ENCODE data around the gene NAIF1. TPM values are rescaled to one million over a fixed set of nuclear protein-coding genes. Genes with fewer than 3 reads are reported as not detected.

Gene NAIF1
- polyA plus RNA-seq, 1 donor from 2014 or later: 12.7 TPM

DNA sequence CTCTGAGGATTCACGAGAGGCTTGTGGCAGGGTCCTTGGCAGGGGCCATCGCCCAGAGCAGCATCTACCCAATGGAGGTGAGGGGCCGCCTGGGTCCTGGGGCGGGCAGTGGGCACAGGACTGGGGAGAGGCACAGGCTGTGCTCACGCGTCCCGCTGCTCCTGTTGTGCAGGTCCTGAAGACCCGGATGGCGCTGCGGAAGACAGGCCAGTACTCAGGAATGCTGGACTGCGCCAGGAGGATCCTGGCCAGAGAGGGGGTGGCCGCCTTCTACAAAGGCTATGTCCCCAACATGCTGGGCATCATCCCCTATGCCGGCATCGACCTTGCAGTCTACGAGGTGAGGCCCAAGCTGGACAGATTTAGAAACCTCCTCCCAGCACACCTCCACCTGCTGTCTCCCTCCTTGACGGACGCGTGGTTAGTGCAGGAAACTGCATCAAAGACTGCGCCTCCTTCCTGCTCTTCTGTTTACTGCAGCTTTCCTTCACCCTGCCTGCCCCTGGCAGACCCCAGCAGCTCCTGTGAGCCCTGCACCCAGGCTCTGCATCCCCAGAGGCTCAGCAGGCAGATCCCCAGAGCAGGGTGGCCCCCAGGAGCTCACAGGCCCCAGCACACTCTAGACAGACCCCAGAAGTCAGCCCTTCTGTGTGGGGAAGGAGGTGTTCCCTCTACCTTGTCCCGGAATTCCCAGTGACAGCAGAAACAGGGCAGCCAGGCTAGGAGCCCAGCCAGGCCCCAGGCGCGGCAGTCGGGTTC is 39.2 kb upstream of the NAIF1 start:
- Mint-ChIP-seq H3K4me3 (no peak overlapping the region), H3K27ac (no peak overlapping the region), H3K36me3 (no peaks in the 10 kb centered on the region), H3K27me3 (no peaks in the 10 kb centered on the region), H3K9me3 (no peaks in the 10 kb centered on the region), H3K4me1 (peaks cover 0 to 4% (median 2%) of the 10 kb centered on the region in 3 donors)

DNA sequence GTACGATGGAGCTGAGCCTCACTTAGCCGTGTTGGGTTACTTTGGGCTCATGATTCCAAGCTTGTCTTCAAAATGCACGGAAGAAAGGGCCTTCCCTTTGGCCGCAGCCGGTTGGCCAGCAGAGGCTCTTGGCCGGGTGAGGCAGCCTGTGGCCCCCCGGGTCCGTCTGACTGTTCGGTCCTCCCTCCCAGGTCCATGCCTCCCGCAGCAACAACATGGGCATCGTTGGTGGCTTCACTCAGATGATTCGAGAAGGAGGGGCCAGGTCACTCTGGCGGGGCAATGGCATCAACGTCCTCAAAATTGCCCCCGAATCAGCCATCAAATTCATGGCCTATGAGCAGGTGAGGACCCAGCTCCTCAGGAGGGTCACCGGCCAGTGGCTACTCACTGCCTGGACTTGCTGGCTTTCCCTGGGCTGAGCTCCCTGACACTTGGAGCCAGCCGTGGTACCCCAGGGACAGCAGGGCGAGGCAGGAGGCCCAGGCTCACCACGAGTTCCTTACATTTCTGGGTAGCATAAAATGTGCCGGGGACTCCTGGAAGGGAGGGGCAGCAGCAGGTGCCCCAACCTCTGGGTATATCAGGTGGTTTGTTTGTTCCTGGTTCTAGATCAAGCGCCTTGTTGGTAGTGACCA is 38.5 kb upstream of the NAIF1 start:
- no peak overlapping the region for H3K27ac Mint-ChIP-seq
- no peaks in the 10 kb centered on the region for H3K36me3 Mint-ChIP-seq
- H3K4me3 Mint-ChIP-seq: no peak overlapping the region
- peaks cover 0 to 6% (median 2%) of the 10 kb centered on the region in 3 donors for H3K4me1 Mint-ChIP-seq
- no peaks in the 10 kb centered on the region for H3K27me3 Mint-ChIP-seq
- H3K9me3 Mint-ChIP-seq: no peaks in the 10 kb centered on the region

DNA sequence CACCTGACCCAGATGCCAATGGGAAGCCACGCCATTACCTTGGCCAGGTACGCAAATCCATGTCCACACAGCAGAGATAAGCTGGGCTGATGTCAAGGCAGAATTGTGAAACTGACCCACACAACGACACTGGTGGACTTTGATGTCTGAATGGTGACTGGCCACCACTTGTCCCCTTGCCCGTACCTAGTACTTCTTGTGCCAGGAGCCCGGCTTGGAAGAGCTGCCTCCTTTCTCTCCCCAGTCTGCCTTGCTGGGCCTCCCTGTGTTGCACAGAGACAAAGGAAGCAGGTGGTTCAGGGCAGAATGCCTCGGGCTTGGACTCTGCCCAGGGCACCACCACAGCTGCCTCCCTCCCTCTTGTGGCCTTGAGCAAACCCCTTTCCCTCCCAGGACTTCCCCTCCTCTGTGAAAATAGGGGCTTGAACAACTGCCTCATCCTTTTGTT is 37.1 kb upstream of the NAIF1 start:
- H3K4me1 Mint-ChIP-seq: peaks cover 0 to 6% (median 0%) of the 10 kb centered on the region in 3 donors
- H3K9me3 Mint-ChIP-seq: no peaks in the 10 kb centered on the region
- no peak overlapping the region for H3K4me3 Mint-ChIP-seq
- H3K27ac Mint-ChIP-seq: peak overlapping the region in 1 of 3 donors; percentile 16
- H3K27me3 Mint-ChIP-seq: no peaks in the 10 kb centered on the region
- H3K36me3 Mint-ChIP-seq: no peaks in the 10 kb centered on the region

DNA sequence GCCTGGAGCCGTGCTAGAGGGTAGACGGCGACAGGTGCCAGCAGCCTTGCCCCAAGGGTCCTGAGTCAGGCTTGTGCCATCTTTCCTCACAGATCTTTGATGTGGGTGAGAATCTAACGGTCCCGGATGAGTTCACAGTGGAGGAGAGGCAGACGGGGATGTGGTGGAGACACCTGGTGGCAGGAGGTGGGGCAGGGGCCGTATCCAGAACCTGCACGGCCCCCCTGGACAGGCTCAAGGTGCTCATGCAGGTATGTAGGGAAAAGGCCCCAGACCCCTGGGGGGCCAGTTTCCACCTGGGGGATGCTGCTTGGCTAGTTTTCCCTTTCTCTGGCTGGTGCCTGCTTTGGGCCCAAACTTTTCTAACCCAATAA is 36.5 kb upstream of the NAIF1 start:
- Mint-ChIP-seq H3K9me3 (no peaks in the 10 kb centered on the region), H3K4me1 (peaks cover 0 to 6% (median 0%) of the 10 kb centered on the region in 3 donors), H3K36me3 (no peaks in the 10 kb centered on the region)

DNA sequence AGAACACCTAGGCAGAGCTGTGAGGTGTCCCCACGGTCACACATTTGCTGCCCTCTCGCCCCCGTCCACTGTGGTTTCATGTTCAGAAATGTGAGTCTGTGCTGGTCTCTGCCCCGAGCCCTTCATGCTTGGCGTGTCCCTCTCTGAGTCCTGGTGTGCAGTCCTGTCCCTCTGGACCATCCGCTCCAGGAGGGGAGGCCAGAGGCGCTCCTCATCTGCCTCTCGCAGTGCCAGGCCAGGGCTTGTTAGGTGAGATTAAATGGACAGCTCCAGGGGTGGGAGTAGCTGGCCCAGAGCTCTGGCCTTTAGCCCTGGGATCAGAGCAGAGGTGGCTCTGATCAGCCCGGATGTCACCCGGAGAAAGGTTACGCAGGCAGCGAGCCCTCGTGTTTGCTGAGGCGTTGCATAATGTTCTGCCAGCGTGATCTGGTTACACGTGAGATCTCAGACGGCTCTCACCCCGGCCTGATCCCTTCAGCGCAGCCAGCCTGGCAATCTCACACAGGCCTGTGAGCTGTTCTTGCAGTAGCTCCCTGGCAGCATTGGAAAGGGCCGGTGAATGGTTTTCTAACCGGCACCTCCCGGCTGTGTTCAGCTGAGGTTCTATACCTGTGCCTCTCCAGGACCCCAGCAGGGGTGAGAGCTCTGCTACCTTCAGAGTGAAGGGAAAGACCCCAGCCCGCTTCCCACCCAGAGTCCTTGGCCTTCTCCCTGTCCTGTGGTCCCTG is 35.9 kb upstream of the NAIF1 start:
- H3K9me3 Mint-ChIP-seq: no peaks in the 10 kb centered on the region
- no peaks in the 10 kb centered on the region for H3K36me3 Mint-ChIP-seq
- H3K27me3 Mint-ChIP-seq: no peaks in the 10 kb centered on the region
- peak overlapping the region in 1 of 3 donors; percentile 81 for H3K27ac Mint-ChIP-seq
- H3K4me3 Mint-ChIP-seq: no peak overlapping the region
- peaks cover 0 to 6% (median 0%) of the 10 kb centered on the region in 3 donors for H3K4me1 Mint-ChIP-seq

More for the DNA sequence above, 36.5 kb upstream of the NAIF1 start:
- Mint-ChIP-seq H3K27me3 (no peaks in the 10 kb centered on the region), H3K27ac (peak overlapping the region in 1 of 3 donors; percentile 16), H3K4me3 (no peak overlapping the region)

DNA sequence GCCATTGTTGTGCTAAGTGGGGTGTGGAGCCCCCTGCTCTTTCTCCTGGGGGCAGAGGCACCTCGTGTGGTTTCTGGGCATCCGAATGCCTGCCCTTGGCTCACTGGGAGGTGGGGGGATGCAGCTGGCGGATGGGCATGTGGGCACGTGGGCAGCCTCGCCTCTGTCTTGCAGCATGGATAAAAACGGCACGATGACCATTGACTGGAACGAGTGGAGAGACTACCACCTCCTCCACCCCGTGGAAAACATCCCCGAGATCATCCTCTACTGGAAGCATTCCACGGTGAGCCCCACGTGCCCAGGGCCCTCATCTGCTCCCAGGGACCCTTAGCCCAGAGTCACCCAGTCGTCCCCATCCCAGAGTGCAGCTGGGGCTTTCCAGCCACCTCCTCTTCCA is 35.1 kb upstream of the NAIF1 start:
- Mint-ChIP-seq H3K9me3 (no peaks in the 10 kb centered on the region), H3K4me1 (peaks cover 0 to 4% (median 0%) of the 10 kb centered on the region in 3 donors), H3K27me3 (no peaks in the 10 kb centered on the region), H3K27ac (no peak overlapping the region), H3K36me3 (no peaks in the 10 kb centered on the region), H3K4me3 (peak overlapping the region in 1 of 4 donors; percentile 5)

DNA sequence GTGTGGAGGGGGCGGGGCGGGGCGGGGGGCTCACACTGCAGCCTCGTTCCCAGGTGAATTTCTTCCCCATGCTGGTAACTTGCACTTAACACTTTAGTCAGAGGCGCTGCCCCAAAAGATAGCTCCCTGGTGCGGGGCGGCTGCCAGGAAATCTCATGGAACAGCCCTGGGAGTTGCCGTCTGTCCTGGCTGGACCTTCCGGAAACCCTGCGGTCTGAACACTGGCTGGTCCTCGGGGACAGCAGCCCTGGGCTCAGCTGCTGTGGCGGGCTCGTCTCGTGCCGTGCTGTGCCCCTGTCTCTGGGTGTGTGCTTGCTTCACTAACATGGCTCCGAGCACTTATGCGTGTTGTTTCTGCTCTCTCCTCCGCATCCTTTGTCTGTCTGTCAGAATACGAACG is 34.6 kb upstream of the NAIF1 start:
- H3K4me1 Mint-ChIP-seq: peaks cover 0 to 4% (median 0%) of the 10 kb centered on the region in 3 donors

DNA sequence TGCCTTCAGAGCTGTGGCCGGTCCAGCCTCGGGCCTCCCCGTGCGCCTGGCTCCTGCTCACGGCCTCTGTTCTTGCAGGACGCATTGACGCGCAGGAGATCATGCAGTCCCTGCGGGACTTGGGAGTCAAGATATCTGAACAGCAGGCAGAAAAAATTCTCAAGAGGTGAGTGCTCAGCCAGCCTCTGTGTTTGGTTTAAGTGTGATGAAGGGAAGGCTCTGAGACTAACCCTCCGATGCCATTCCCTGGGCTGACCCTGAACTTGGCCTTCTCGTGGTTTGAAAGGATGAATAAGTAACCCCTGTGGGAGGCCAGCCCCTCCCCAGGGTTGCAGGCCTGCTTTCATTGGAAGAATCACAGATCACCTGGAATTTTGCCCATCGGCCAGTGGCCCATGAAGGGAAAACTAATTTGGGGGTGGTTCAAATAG is 34.1 kb upstream of the NAIF1 start:
- Mint-ChIP-seq H3K4me3 (no peak overlapping the region), H3K36me3 (no peaks in the 10 kb centered on the region), H3K27me3 (no peaks in the 10 kb centered on the region), H3K27ac (no peak overlapping the region), H3K4me1 (peaks cover 0 to 4% (median 0%) of the 10 kb centered on the region in 3 donors), H3K9me3 (no peaks in the 10 kb centered on the region)

More for the DNA sequence above, 34.6 kb upstream of the NAIF1 start:
- Mint-ChIP-seq H3K4me3 (no peak overlapping the region), H3K27ac (no peak overlapping the region), H3K36me3 (no peaks in the 10 kb centered on the region), H3K9me3 (no peaks in the 10 kb centered on the region), H3K27me3 (no peaks in the 10 kb centered on the region)

DNA sequence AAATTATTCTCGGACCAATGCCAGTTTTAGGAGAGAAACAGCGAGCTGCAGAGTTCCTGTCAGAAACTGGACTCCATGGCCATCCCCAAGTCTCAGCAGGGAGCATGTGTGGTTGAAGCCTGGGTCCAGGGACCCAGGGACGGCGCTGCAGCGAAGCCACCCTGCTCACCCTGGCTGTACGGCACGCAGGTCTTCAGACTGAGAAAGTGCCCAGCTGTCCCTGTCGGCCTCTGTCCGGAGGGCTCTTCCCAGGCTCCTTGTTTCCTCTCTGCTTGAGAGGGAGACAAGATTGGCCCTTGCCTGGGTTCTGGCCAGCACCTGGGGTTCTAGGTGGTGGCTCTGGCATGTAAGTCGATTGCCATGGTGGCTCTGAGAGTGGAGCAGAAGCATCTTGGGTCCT is 33.5 kb upstream of the NAIF1 start:
- Mint-ChIP-seq H3K4me1 (peaks cover 0 to 4% (median 0%) of the 10 kb centered on the region in 3 donors), H3K27ac (no peak overlapping the region), H3K4me3 (no peak overlapping the region), H3K36me3 (no peaks in the 10 kb centered on the region), H3K27me3 (no peaks in the 10 kb centered on the region), H3K9me3 (no peaks in the 10 kb centered on the region)

DNA sequence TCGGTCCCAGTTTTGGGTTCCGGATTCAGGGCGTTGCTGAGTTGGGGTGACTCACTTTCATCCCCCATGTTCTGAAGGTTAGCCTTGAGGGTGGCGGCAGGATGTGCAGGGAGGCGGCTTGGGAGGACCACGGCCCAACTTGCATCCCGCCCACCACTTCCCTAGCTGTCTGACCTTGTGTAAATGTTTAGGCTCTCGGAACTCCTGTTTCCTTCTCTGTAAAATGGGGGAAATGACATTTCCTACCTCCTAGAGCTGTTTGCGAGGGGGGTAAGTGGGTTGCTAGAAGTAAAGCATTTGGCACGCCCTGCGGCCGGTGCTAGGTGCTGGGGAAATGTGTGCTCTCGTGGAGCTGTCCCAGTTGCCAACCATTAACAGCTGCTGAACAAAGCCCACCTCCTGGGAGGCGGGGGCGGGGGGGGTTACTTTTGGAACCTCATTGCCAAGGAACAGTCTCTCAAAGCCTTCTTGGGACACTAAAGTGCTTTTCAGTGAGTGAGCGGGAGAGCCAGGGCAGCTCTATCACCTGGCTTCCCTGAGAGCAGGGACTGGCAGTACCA is 32.9 kb upstream of the NAIF1 start:
- no peak overlapping the region for H3K4me3 Mint-ChIP-seq
- peaks cover 0 to 7% (median 0%) of the 10 kb centered on the region in 3 donors for H3K4me1 Mint-ChIP-seq
- no peak overlapping the region for H3K27ac Mint-ChIP-seq
- no peaks in the 10 kb centered on the region for H3K27me3 Mint-ChIP-seq
- H3K9me3 Mint-ChIP-seq: no peaks in the 10 kb centered on the region
- no peaks in the 10 kb centered on the region for H3K36me3 Mint-ChIP-seq

DNA sequence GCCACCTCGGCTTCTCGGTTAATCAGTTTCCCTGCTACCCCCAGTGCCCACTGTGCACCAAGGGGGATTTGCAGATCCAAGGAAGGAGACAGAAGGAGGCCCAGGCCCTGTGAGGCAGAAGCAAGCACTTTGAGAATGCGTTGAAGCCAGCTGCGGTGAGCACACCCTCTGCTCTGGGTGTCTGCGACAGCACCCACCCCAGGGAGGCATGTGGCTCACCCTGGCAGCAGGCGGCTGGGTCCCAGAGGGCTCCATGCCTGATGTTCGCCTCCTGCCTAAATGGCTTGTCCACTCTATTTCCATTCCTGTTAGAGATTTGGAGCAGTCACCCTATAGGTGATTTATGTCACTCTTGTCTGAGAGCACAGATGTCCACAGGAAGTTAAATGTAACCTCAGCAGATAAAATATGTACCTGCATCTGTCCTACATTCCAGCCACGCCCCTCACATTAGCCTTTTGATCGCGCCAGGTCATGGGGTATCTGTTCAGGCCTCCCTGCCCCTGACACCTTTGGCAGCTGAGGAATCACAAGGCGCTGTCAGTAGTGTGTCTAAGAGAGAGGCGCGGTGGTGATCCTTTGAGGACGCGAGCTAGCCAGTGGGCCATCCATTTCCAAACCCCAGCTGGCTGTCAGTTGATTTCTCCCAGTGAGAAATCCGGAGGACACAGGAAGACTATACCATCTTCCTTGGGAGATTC is 32.3 kb upstream of the NAIF1 start:
- Mint-ChIP-seq H3K27ac (no peak overlapping the region), H3K9me3 (no peaks in the 10 kb centered on the region), H3K4me3 (no peak overlapping the region), H3K27me3 (no peaks in the 10 kb centered on the region), H3K4me1 (peaks cover 4 to 11% (median 4%) of the 10 kb centered on the region in 3 donors), H3K36me3 (no peaks in the 10 kb centered on the region)

DNA sequence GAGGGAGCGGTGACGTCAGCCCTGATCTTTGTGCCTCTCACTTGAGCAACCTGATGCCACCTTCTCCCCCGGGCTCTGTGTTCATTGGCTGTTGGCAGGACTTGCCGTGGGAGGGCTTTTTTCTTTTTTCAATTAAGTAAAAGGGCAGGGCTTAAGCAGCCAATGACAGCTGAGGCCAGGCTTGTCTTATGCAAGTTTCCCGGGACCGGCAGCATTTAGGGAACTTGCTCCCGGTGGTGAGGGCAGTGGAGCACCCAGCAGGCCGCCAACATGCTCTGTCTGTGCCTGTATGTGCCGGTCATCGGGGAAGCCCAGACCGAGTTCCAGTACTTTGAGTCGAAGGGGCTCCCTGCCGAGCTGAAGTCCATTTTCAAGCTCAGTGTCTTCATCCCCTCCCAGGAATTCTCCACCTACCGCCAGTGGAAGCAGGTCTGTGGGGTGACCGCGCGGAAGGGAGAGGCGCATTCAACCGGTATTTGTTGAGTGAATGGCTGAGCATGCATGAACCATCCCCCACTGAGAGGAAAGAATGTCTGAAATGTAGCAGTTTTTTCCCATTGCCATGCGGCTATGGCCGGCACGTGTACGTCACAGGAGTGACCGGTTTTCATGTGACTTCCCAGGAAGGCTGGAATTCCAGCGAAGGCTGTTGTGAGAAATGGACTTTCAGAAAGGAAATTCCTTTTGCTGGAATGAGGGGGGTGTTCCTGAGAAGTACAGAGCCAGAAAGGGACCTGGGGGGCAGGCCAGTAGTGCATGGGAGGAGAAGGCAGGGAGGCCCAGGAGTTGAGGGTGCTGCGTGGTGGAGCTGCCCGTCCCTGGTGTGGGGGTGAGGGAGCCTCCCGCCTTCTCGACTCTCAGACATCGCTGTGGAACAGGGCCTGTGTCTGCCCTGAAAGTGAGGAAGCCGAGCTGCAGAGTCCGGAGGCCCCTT is 31.4 kb upstream of the NAIF1 start:
- Mint-ChIP-seq H3K27ac (peak overlapping the region in 1 of 3 donors; percentile 57), H3K4me1 (peaks cover 9 to 17% (median 9%) of the 10 kb centered on the region in 3 donors), H3K36me3 (no peaks in the 10 kb centered on the region), H3K9me3 (no peaks in the 10 kb centered on the region), H3K27me3 (no peaks in the 10 kb centered on the region), H3K4me3 (peak overlapping the region in 1 of 4 donors; percentile 12)

DNA sequence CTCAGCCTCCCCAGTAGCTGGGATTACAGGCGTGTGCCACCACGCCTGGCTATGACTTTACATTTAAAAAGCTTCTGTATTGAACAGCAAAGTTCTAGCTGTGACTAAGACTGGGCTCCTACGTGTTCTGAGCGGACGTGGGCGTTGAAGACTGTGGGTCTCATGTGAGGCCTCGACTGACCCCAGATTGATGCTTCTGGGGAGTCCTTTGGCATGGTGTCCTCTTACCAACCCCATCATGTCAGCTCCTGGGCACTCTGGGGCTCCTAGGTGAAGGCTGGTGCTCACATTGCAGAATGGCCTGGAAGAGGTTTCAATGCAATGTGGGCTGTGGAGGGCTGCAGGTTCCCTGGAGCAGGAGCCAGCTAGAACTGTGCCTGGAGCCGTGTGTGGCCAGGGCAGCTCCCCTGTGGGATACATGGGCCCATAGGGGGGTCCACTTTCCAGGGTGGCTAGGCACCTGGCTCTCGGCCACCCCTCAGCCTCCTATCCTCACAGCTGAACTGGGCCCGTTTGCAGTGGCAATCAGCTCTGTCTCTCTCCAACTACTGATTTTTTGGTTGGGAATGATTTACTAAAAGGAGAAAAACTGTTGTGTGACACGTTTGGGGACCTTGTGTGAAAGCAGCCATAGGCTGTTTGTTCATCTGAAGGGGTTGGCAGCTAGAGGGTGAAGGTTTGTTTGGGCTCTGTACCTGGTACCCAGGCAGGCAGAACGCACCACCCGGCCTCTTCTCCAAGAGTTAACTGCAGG is 30.6 kb upstream of the NAIF1 start:
- Mint-ChIP-seq H3K27ac (peak overlapping the region in 2 of 3 donors; percentile 4 to 57), H3K36me3 (no peaks in the 10 kb centered on the region), H3K4me1 (peaks cover 16 to 25% (median 18%) of the 10 kb centered on the region in 3 donors), H3K4me3 (no peak overlapping the region), H3K27me3 (no peaks in the 10 kb centered on the region), H3K9me3 (no peaks in the 10 kb centered on the region)
